WTC11 (cell line): ENCODE measurements around the gene CTSG. TPM values are rescaled to one million over a fixed set of nuclear protein-coding genes. Genes with fewer than 3 reads are reported as not detected.

ENCODE experiments used
- ATAC-seq: fragments of 200-7000 bp; cut with Tn5 transposase; 2 replicates; pipeline ENCODE4 v1.10.0; 2021; ENCODE audit warnings: mild to moderate bottlenecking, moderate library complexity
- CTCF ChIA-PET: fragments of 300-600 bp; sonication (Branson Sonifier 250); formaldehyde crosslinking; loops from one replicate; lab custom pipeline; 2021; ENCODE audit warnings: antibody characterized with exemption; lab: Charles Lee
- POLR2A ChIA-PET: fragments of 350-600 bp; sonication (Branson Sonifier 250); formaldehyde crosslinking; loops from one replicate; lab custom pipeline; 2021; ENCODE audit warnings: antibody characterized with exemption; lab: Charles Lee
- DNase-seq: peaks from one replicate; pipeline ENCODE4 v3.0.0; 2021; ENCODE audit warnings: low spot score
- H3K27ac Mint-ChIP-seq: 2 replicates; pipeline ENCODE4 v1.8.0; 2021; ENCODE audit warnings: mixed read lengths
- H3K27me3 Mint-ChIP-seq: 2 replicates; pipeline ENCODE4 v1.8.0; 2021; ENCODE audit warnings: low read depth, mild to moderate bottlenecking, moderate library complexity, mixed read lengths
- H3K36me3 Mint-ChIP-seq: 2 replicates; pipeline ENCODE4 v1.8.0; 2021; ENCODE audit warnings: mixed read lengths
- H3K4me1 Mint-ChIP-seq: 2 replicates; pipeline ENCODE4 v1.8.0; 2022; ENCODE audit warnings: mixed read lengths
- H3K4me3 Mint-ChIP-seq: 2 replicates; pipeline ENCODE4 v1.8.0; 2021; ENCODE audit warnings: mild to moderate bottlenecking, moderate library complexity, mixed read lengths
- H3K9me3 Mint-ChIP-seq: 2 replicates; pipeline ENCODE4 v1.8.0; 2021; ENCODE audit warnings: mixed read lengths
- JUN ChIP-seq: sonication (generic); formaldehyde crosslinking; IDR thresholded peaks from 2 replicates; pipeline ENCODE4 v1.8.0; 2023; ENCODE audit warnings: mild to moderate bottlenecking, missing genetic modification reagents
- MYBL2 ChIP-seq: sonication (generic); formaldehyde crosslinking; IDR thresholded peaks from 2 replicates; pipeline ENCODE4 v1.8.1; 2023; ENCODE audit warnings: mild to moderate bottlenecking, moderate library complexity, missing genetic modification reagents
- RORB ChIP-seq: fragments of 250-450 bp; sonication (Bioruptor Pico); IDR thresholded peaks from 2 replicates; pipeline ENCODE4 v1.9.0; 2021; ENCODE audit warnings: mild to moderate bottlenecking
- SMAD4 ChIP-seq: sonication (generic); formaldehyde crosslinking; IDR thresholded peaks from 2 replicates; pipeline ENCODE4 v1.8.0; 2022; ENCODE audit warnings: mild to moderate bottlenecking, missing genetic modification reagents
- SOX15 ChIP-seq: fragments of 250-450 bp; sonication (Bioruptor Pico); IDR thresholded peaks from 2 replicates; pipeline ENCODE4 v1.9.0; 2021; ENCODE audit warnings: mild to moderate bottlenecking
- TCF7 ChIP-seq: sonication (generic); formaldehyde crosslinking; IDR thresholded peaks from 2 replicates; pipeline ENCODE4 v1.8.0; 2022; ENCODE audit warnings: mild to moderate bottlenecking, low read depth, missing genetic modification reagents, moderate library complexity
- ZNF121 ChIP-seq: sonication (generic); formaldehyde crosslinking; IDR thresholded peaks from 2 replicates; pipeline ENCODE4 v1.8.0; 2023; ENCODE audit warnings: missing genetic modification reagents
- ZNF219 ChIP-seq: sonication (generic); formaldehyde crosslinking; IDR thresholded peaks from 2 replicates; pipeline ENCODE4 v1.8.0; 2023; ENCODE audit warnings: missing genetic modification reagents, mild to moderate bottlenecking, borderline replicate concordance
- total RNA-seq: library from RNA; stranded (reverse); gene quantifications from 3 replicates; pipeline ENCODE4 v1.2.3, GENCODE V29; 2021
- TF ChIP-seq, protein P1 (sequence below): fragments of 200-600 bp; IDR thresholded peaks from 2 replicates; pipeline ENCODE4 v1.8.0; 2022; ENCODE audit warnings: antibody characterized with exemption
- TF ChIP-seq, protein P2 (sequence below): sonication (generic); formaldehyde crosslinking; IDR thresholded peaks from 2 replicates; pipeline ENCODE4 v1.8.1; 2022; ENCODE audit warnings: mild to moderate bottlenecking, moderate library complexity, missing genetic modification reagents
- TF ChIP-seq, protein P3 (sequence below): sonication (generic); formaldehyde crosslinking; IDR thresholded peaks from 2 replicates; pipeline ENCODE4 v1.8.0; 2023; ENCODE audit warnings: missing genetic modification reagents
- TF ChIP-seq, protein P4 (sequence below): sonication (generic); formaldehyde crosslinking; IDR thresholded peaks from 2 replicates; pipeline ENCODE4 v1.8.0; 2022; ENCODE audit warnings: mild to moderate bottlenecking, missing genetic modification reagents
- TF ChIP-seq, protein P5 (sequence below): fragments of 250-450 bp; sonication (Bioruptor Pico); IDR thresholded peaks from 2 replicates; pipeline ENCODE4 v2.1.2; 2022; ENCODE audit warnings: mild to moderate bottlenecking, moderate library complexity
- TF ChIP-seq, protein P6 (sequence below): sonication (generic); formaldehyde crosslinking; IDR thresholded peaks from 2 replicates; pipeline ENCODE4 v1.8.1; 2023; ENCODE audit warnings: mild to moderate bottlenecking, missing genetic modification reagents, moderate library complexity
- TF ChIP-seq, protein P7 (sequence below): sonication (generic); formaldehyde crosslinking; IDR thresholded peaks from 2 replicates; pipeline ENCODE4 v1.8.1; 2022; ENCODE audit warnings: low read depth, mild to moderate bottlenecking, moderate library complexity, missing genetic modification reagents, borderline replicate concordance

Gene CTSG
- total RNA-seq, 1 experiment from 2014 or later: not detected

DNA sequence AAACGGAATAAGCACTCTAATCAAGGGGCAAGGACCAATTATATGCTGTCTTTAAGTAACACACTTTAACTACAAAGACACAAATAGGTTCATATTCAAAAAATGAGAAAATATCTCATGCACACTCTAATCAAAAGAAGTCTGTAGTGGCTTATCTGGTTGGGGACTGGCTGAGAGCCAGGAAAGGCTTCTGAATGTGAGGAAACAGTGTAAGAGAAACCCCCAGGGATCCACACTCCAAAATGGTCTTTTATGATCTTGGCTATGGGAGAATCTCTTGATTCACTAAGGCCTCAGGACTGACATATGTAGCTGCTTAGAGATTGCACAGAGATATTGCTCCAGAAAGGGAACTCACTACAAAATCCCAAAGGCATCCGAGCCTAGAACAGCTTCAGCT lies 10.3 kb downstream of the CTSG start (continued):
- TF ChIP-seq, protein P1, sequence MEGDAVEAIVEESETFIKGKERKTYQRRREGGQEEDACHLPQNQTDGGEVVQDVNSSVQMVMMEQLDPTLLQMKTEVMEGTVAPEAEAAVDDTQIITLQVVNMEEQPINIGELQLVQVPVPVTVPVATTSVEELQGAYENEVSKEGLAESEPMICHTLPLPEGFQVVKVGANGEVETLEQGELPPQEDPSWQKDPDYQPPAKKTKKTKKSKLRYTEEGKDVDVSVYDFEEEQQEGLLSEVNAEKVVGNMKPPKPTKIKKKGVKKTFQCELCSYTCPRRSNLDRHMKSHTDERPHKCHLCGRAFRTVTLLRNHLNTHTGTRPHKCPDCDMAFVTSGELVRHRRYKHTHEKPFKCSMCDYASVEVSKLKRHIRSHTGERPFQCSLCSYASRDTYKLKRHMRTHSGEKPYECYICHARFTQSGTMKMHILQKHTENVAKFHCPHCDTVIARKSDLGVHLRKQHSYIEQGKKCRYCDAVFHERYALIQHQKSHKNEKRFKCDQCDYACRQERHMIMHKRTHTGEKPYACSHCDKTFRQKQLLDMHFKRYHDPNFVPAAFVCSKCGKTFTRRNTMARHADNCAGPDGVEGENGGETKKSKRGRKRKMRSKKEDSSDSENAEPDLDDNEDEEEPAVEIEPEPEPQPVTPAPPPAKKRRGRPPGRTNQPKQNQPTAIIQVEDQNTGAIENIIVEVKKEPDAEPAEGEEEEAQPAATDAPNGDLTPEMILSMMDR: no peak
- TF ChIP-seq, protein P2, sequence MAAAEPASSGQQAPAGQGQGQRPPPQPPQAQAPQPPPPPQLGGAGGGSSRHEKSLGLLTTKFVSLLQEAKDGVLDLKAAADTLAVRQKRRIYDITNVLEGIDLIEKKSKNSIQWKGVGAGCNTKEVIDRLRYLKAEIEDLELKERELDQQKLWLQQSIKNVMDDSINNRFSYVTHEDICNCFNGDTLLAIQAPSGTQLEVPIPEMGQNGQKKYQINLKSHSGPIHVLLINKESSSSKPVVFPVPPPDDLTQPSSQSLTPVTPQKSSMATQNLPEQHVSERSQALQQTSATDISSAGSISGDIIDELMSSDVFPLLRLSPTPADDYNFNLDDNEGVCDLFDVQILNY: no peak
- no peak for TF ChIP-seq TCF7 (CRISPR knock-in tag)
- TF ChIP-seq ZNF219 (CRISPR knock-in tag): no peak
- TF ChIP-seq ZNF121 (CRISPR knock-in tag): no peak

DNA sequence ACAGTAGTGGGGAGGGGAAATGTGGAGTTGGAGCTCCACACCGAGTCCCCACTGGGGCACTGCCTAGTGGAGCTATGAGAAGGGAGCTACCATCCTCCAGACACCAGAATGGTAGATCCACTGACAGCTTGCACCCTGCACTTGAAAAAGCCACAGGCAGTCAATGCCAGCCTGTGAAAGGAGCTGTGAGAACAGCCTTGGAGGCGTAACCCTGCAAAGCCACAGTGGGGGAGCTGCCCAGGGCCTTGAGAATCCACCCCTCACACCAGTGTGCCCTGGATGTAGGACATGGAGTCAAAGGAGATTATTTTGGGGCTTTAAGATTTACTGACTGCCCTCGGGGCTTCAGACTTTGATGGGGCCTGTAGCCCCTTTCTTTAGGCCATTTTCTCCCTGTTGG lies 12.5 kb downstream of the CTSG start:
- TF ChIP-seq RORB (CRISPR knock-in tag): no peak
- TF ChIP-seq, protein P3, sequence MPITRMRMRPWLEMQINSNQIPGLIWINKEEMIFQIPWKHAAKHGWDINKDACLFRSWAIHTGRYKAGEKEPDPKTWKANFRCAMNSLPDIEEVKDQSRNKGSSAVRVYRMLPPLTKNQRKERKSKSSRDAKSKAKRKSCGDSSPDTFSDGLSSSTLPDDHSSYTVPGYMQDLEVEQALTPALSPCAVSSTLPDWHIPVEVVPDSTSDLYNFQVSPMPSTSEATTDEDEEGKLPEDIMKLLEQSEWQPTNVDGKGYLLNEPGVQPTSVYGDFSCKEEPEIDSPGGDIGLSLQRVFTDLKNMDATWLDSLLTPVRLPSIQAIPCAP (CRISPR knock-in tag): no peak
- TF ChIP-seq, protein P4, sequence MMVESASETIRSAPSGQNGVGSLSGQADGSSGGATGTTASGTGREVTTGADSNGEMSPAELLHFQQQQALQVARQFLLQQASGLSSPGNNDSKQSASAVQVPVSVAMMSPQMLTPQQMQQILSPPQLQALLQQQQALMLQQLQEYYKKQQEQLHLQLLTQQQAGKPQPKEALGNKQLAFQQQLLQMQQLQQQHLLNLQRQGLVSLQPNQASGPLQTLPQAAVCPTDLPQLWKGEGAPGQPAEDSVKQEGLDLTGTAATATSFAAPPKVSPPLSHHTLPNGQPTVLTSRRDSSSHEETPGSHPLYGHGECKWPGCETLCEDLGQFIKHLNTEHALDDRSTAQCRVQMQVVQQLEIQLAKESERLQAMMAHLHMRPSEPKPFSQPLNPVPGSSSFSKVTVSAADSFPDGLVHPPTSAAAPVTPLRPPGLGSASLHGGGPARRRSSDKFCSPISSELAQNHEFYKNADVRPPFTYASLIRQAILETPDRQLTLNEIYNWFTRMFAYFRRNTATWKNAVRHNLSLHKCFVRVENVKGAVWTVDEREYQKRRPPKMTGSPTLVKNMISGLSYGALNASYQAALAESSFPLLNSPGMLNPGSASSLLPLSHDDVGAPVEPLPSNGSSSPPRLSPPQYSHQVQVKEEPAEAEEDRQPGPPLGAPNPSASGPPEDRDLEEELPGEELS: no peak
- TF ChIP-seq MYBL2 (CRISPR knock-in tag): no peak
- TF ChIP-seq SOX15 (CRISPR knock-in tag): no peak
- TF ChIP-seq, protein P5, sequence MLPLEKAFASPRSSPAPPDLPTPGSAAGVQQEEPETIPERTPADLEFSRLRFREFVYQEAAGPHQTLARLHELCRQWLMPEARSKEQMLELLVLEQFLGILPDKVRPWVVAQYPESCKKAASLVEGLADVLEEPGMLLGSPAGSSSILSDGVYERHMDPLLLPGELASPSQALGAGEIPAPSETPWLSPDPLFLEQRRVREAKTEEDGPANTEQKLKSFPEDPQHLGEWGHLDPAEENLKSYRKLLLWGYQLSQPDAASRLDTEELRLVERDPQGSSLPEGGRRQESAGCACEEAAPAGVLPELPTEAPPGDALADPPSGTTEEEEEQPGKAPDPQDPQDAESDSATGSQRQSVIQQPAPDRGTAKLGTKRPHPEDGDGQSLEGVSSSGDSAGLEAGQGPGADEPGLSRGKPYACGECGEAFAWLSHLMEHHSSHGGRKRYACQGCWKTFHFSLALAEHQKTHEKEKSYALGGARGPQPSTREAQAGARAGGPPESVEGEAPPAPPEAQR (CRISPR knock-in tag): no peak
- TF ChIP-seq, protein P6, sequence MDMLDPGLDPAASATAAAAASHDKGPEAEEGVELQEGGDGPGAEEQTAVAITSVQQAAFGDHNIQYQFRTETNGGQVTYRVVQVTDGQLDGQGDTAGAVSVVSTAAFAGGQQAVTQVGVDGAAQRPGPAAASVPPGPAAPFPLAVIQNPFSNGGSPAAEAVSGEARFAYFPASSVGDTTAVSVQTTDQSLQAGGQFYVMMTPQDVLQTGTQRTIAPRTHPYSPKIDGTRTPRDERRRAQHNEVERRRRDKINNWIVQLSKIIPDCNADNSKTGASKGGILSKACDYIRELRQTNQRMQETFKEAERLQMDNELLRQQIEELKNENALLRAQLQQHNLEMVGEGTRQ: no peak
- TF ChIP-seq, protein P2: no peak
- no peak for TF ChIP-seq SMAD4
- TF ChIP-seq JUN: no peak
- no peak for TF ChIP-seq ZNF219 (CRISPR knock-in tag)
- TF ChIP-seq, protein P7, sequence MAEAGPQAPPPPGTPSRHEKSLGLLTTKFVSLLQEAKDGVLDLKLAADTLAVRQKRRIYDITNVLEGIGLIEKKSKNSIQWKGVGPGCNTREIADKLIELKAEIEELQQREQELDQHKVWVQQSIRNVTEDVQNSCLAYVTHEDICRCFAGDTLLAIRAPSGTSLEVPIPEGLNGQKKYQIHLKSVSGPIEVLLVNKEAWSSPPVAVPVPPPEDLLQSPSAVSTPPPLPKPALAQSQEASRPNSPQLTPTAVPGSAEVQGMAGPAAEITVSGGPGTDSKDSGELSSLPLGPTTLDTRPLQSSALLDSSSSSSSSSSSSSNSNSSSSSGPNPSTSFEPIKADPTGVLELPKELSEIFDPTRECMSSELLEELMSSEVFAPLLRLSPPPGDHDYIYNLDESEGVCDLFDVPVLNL (CRISPR knock-in tag): no peak
- peaks cover 15% of the 10 kb centered on the region for H3K27me3 Mint-ChIP-seq
- no peak overlapping the region for H3K27ac Mint-ChIP-seq
- H3K4me1 Mint-ChIP-seq: no peaks in the 10 kb centered on the region
- H3K9me3 Mint-ChIP-seq: peaks cover 65% of the 10 kb centered on the region
- ChIA-PET CTCF (no interaction called here), POLR2A (no interaction called here)
- ATAC-seq (no peak), DNase-seq (no peak)
- no peak overlapping the region for H3K4me3 Mint-ChIP-seq
- peaks cover 13% of the 10 kb centered on the region for H3K36me3 Mint-ChIP-seq
